Activated CD8-positive, alpha-beta memory T cell treated with anti-CD3 and anti-CD28 coated beads, Interleukin-2, amount 10 ng/mL, durations not matched to agents 7 days and 5 days (primary cell): ENCODE results near the gene HNRNPD. TPM values are rescaled to one million over a fixed set of nuclear protein-coding genes. Genes with fewer than 3 reads are reported as not detected.
"Not testable (repeated sequence)": the region's sequence is repeated elsewhere in the genome, so short reads cannot be mapped to it uniquely, and the experiment has no call there.

Experiments used
- ATAC-seq: fragments of 150-1000 bp; cut with Tn5 transposase; one replicate; pipeline ENCODE4 v1.10.0; 2021; ENCODE audit warnings: moderate library complexity
- CTCF ChIA-PET: fragments of 350-600 bp; sonication (Branson Sonifier 250); formaldehyde crosslinking; loops from one replicate; lab custom pipeline; 2021; ENCODE audit warnings: antibody characterized with exemption; lab: Charles Lee
- DNase-seq: peaks from one replicate; pipeline ENCODE4 v3.0.0-alpha.2; 2020
- H3K27ac Mint-ChIP-seq: one replicate; pipeline ENCODE4 v1.8.0; 2021; ENCODE audit warnings: mild to moderate bottlenecking, mixed read lengths
- H3K27me3 Mint-ChIP-seq: one replicate; pipeline ENCODE4 v1.8.0; 2021; ENCODE audit warnings: mixed read lengths
- H3K36me3 Mint-ChIP-seq: one replicate; pipeline ENCODE4 v1.8.0; 2021; ENCODE audit warnings: mild to moderate bottlenecking, mixed read lengths
- H3K4me1 Mint-ChIP-seq: one replicate; pipeline ENCODE4 v1.8.0; 2021; ENCODE audit warnings: mixed read lengths
- H3K4me3 Mint-ChIP-seq: one replicate; pipeline ENCODE4 v1.8.0; 2021; ENCODE audit warnings: mild to moderate bottlenecking, moderate library complexity, mixed read lengths
- H3K9me3 Mint-ChIP-seq: one replicate; pipeline ENCODE4 v1.8.0; 2022; ENCODE audit warnings: low read depth, mixed read lengths
- total RNA-seq, 2 experiments: library from RNA; stranded (reverse); gene quantifications; one replicate each; pipeline ENCODE4 v1.2.3, GENCODE V29; 2021

Gene HNRNPD
- total RNA-seq, 2 experiments from 2014 or later, result 385 to 421 TPM

- not testable (repeated sequence) for H3K27ac Mint-ChIP-seq, ATAC-seq, DNase-seq, H3K9me3 Mint-ChIP-seq, H3K4me3 Mint-ChIP-seq, H3K27me3 Mint-ChIP-seq
- CTCF ChIA-PET, result interaction anchor here (1.4 to 3.2 kb wide), 3 partner anchors 14 to 62 kb away, joined by 3 to 13 read pairs (median 3); no protein-coding TSS in a partner anchor
- Mint-ChIP-seq H3K36me3 (peaks cover 63% of the 10 kb centered on the region), H3K4me1 (peaks cover 86% of the 10 kb centered on the region)
Observed at GRCh38 chr4:82366431-82366830, 7.4 kb downstream of the HNRNPD start.

DNA sequence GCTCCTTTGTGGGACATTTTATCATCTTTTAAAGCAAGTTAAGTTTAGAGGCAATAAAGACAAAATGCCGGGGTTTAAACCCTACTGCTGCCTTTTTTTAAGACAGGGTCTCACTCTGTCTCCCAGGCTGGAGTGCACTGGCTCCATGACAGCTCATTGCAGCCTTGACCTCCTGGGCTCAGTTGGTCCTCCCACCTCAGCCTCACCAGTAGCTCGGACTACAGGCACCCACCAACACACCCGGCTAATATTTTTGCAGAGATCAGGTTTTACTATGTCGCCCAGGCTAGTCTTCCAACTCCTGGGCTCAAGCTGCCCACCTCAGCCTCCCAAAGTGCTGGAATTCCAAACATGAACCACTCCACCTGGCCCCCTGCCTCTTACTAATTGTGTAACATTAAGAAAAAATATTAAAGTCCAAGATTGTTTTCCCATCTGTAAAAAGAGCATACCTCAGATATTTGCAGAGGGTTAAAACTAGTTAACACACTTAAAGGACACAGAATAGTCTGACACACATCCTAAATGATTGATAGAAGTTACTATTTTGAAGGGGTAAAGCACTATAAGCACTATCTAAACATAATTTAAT lies 9.8 kb downstream of the HNRNPD start:
- peaks cover 54% of the 10 kb centered on the region for H3K36me3 Mint-ChIP-seq
- CTCF ChIA-PET, result interaction anchor here (0.9 to 1.5 kb wide), 2 partner anchors 8 to 9 kb away, joined by 3 read pairs; no protein-coding TSS in a partner anchor
- no peaks in the 10 kb centered on the region for H3K9me3 Mint-ChIP-seq
- ATAC-seq (no peak), DNase-seq (no peak)
- no peaks in the 10 kb centered on the region for H3K27me3 Mint-ChIP-seq
- no peak overlapping the region for H3K4me3 Mint-ChIP-seq
- H3K27ac Mint-ChIP-seq, result peak overlapping the region; percentile 28
- H3K4me1 Mint-ChIP-seq, result peaks cover 83% of the 10 kb centered on the region

- Mint-ChIP-seq H3K27ac (peak overlapping the region; percentile 14), H3K27me3 (no peaks in the 10 kb centered on the region), H3K9me3 (no peaks in the 10 kb centered on the region), H3K4me3 (no peak overlapping the region), H3K4me1 (peaks cover 82% of the 10 kb centered on the region), H3K36me3 (peaks cover 53% of the 10 kb centered on the region)
- CTCF ChIA-PET, result interaction anchor here (1.5 to 2.5 kb wide), 4 partner anchors 10 to 77 kb away, joined by 4 to 7 read pairs (median 5); no protein-coding TSS in a partner anchor
- ATAC-seq, result no peak
- no peak for DNase-seq
Observed at GRCh38 chr4:82362565-82362964, 11.2 kb downstream of the HNRNPD start.

- Mint-ChIP-seq H3K4me1 (peaks cover 84% of the 10 kb centered on the region), H3K4me3 (no peak overlapping the region), H3K9me3 (no peaks in the 10 kb centered on the region), H3K36me3 (peaks cover 58% of the 10 kb centered on the region), H3K27me3 (no peaks in the 10 kb centered on the region), H3K27ac (peak overlapping the region; percentile 68)
- ATAC-seq (peak; percentile 56), DNase-seq (no peak)
- CTCF ChIA-PET, result interaction anchor here (0.7 to 2.5 kb wide), 11 partner anchors 11 to 91 kb away, joined by 3 to 18 read pairs (median 4); no protein-coding TSS in a partner anchor
Observed at GRCh38 chr4:82360298-82361177, 13.3 kb downstream of the HNRNPD start.

DNA sequence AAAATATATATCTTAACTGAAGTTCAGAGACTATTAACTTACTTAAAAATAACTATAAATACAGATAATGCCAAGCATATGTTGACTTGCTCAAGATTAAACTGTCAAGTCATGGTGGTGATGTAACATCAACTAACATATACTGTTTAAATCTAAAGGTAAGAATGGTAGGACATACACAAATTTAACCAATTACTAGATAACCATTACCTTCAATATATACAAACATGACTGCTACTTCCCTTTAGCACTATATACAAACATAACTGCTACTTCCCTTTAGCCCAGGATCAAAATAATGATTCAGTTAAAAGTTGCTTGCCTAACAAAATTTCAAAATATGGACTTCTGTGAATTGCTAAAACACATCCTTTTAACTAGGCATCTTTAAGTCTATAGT lies 14.9 kb downstream of the HNRNPD start:
- no peak overlapping the region for H3K4me3 Mint-ChIP-seq
- H3K27me3 Mint-ChIP-seq, result no peaks in the 10 kb centered on the region
- H3K36me3 Mint-ChIP-seq, result peaks cover 58% of the 10 kb centered on the region
- DNase-seq (no peak), ATAC-seq (no peak)
- H3K9me3 Mint-ChIP-seq, result no peaks in the 10 kb centered on the region
- H3K4me1 Mint-ChIP-seq, result peaks cover 82% of the 10 kb centered on the region
- peak overlapping the region; percentile 46 for H3K27ac Mint-ChIP-seq
- CTCF ChIA-PET, result no interaction called here

DNA sequence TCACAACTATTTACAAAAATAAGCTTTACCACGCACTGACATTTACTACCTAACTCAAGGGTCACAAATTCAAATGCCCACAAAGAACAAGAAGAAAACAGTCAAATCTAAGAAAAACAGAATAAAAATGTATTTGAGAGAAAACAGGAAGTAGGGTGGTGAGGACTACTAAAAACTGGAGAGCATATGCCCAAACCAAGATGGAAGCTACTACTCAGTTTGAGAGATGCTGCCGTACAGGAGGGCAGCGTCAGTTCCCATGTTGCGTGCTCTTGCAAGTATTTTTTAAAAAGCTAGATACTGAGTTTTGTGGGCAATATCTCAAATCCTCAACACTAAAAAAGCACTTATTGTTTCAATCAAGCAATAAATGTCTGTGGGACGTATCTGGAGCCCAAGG lies 16.2 kb downstream of the HNRNPD start:
- Mint-ChIP-seq H3K36me3 (peaks cover 65% of the 10 kb centered on the region), H3K27ac (peak overlapping the region; percentile 81), H3K27me3 (no peaks in the 10 kb centered on the region), H3K4me3 (no peak overlapping the region), H3K4me1 (peaks cover 83% of the 10 kb centered on the region), H3K9me3 (no peaks in the 10 kb centered on the region)
- no peak for ATAC-seq
- CTCF ChIA-PET, result interaction anchor here (0.8 to 2.3 kb wide), 2 partner anchors 9 to 15 kb away, joined by 3 to 5 read pairs; no protein-coding TSS in a partner anchor
- DNase-seq, result no peak

DNA sequence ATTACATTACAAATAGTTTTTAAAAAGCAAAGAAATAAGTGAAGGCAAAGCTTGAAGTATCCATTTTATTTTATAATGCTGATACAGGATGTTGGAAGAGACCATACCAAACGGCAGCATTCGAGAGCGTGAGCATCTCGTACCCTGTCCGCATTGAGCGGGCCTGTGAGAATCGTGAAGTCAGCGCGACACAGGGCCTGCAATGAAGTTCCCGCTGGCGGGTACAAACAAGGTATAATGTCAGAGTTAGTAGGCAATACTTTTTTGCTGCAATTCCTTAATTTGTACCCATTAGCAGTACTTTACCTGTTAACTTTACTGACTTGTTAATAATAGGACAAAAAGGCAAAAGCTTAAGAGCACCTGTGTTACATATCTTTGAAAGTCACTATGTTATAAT lies 19.0 kb downstream of the HNRNPD start:
- H3K27ac Mint-ChIP-seq, result no peak overlapping the region
- peaks cover 68% of the 10 kb centered on the region for H3K4me1 Mint-ChIP-seq
- H3K36me3 Mint-ChIP-seq, result peaks cover 73% of the 10 kb centered on the region
- no peaks in the 10 kb centered on the region for H3K27me3 Mint-ChIP-seq
- H3K4me3 Mint-ChIP-seq, result no peak overlapping the region
- CTCF ChIA-PET, result interaction anchor here (1.1 to 1.7 kb wide), 5 partner anchors 9 to 74 kb away, joined by 3 to 7 read pairs (median 5); partner anchors contain the start of gene HNRNPDL
- ATAC-seq (no peak), DNase-seq (no peak)
- no peaks in the 10 kb centered on the region for H3K9me3 Mint-ChIP-seq

DNA sequence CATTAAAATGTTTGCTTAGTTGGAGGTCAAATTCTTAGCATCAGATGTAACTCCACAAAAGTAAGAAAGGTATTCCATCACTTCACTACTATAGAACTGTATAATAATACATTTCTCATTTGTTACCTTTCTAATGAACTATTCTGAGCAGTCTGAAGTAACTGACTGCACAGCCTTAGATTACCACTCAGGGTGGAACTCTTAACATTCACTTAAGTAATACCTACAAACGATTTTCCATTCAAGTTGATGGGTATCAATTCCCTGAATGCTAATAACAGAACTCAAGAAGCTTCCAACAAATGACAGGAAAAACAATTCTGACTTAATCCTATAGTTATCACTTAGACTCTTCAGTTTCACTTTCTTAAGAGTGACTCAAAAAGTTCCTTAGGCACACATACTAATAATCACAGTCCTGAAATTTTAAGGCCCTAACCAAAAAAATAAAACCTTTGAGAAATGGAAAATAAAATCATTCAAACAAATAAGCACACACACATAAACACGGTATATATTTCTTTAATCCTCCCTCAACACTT lies 20.9 kb downstream of the HNRNPD start:
- Mint-ChIP-seq H3K27ac (peak overlapping the region; percentile 78), H3K4me1 (peaks cover 55% of the 10 kb centered on the region), H3K36me3 (peaks cover 68% of the 10 kb centered on the region), H3K27me3 (no peaks in the 10 kb centered on the region), H3K9me3 (no peaks in the 10 kb centered on the region), H3K4me3 (no peak overlapping the region)
- DNase-seq (no peak), ATAC-seq (peak; percentile 71)
- CTCF ChIA-PET, result interaction anchor here (1.2 to 2.0 kb wide), 2 partner anchors 9 to 14 kb away, joined by 3 to 5 read pairs; no protein-coding TSS in a partner anchor

DNA sequence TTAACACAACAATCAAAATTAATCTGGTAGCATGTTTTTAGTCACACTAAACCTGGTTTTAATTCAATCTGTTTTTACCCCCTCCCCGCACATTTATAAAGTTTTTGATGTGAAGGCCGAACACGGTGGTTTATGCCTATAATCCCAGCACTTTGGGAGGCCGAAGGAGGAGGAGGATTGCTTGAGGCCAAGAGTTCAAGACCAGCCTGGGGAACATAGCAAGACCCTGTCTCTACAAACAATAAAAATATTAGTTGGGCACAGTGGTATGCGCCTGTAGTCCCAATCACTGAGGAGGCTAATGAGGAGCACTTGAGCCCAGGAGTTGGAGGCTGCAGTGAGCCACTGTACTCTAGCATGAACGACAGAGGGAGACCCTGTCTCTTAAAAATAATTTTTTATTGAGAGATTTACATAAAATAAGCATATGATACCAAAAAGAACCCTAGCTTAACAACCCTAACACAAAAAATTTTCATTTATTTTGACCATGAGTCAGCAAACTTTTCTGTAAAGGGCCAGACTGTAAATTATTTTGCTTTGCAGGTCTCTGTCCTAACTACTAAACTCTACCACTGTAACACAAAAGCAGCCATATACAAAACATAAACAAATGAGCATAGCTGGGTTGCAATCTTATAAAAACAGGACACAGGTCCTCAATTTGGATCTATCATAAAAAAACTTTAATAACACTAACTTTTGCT lies 21.5 kb downstream of the HNRNPD start:
- DNase-seq (no peak), ATAC-seq (no peak)
- Mint-ChIP-seq H3K27me3 (no peaks in the 10 kb centered on the region), H3K27ac (peak overlapping the region; percentile 78), H3K4me1 (peaks cover 48% of the 10 kb centered on the region), H3K36me3 (peaks cover 62% of the 10 kb centered on the region), H3K4me3 (no peak overlapping the region), H3K9me3 (no peaks in the 10 kb centered on the region)
- CTCF ChIA-PET, result interaction anchor here (1.2 to 2.0 kb wide), 2 partner anchors 9 to 15 kb away, joined by 3 to 5 read pairs; no protein-coding TSS in a partner anchor

GRCh38 chr4:82346126-82346525 lies 27.7 kb downstream of the HNRNPD start:
- Mint-ChIP-seq H3K4me3 (no peak overlapping the region), H3K4me1 (peaks cover 6% of the 10 kb centered on the region), H3K27me3 (no peaks in the 10 kb centered on the region), H3K27ac (no peak overlapping the region), H3K9me3 (no peaks in the 10 kb centered on the region), H3K36me3 (peaks cover 18% of the 10 kb centered on the region)
- CTCF ChIA-PET, result no interaction called here
- DNase-seq, result no peak
- no peak for ATAC-seq

DNA sequence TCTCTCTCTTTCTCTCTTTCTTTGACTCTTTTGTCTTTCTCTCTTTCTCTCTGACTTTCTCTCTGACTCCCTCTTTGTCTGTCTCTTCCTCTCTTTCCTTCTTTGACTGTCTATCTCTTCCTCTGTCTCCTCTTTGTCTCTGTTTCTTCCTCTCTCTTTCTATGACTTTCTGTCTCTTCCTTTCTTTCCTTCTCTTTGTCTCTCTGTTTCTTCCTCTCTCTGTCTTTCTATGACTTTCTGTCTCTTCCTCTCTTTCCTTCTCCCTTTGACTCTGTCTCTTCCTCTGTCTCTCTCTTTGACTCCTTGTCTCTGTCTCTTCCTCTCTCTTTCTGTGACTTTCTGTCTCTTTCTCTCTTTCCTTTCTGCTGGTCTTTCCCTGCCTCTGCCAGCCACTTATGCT lies 38.7 kb downstream of the HNRNPD start:
- no peak overlapping the region for H3K27ac Mint-ChIP-seq
- no peak for DNase-seq
- CTCF ChIA-PET, result no interaction called here

DNA sequence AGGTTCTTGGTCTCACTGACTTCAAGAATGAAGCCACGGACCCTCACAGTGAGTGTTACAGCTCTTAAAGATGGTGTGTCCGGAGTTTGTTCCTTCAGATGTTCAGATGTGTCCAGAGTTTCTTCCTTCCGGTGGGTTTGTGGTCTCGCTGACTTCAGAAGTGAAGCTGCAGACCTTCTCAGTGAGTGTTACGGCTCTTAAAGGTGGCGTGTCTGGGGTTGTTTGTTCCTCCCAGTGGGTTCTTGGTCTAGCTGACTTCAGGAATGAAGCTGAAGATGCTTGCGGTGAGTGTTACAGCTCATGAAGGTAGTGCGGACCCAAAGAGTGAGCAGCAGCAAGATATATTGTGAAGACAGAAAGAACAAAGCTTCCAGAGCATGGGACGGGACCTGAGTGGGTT lies 40.1 kb downstream of the HNRNPD start:
- H3K36me3 Mint-ChIP-seq, DNase-seq, ATAC-seq, H3K4me3 Mint-ChIP-seq, H3K4me1 Mint-ChIP-seq, H3K9me3 Mint-ChIP-seq, H3K27me3 Mint-ChIP-seq, CTCF ChIA-PET, H3K27ac Mint-ChIP-seq: not testable (repeated sequence)

More for the DNA sequence above, 38.7 kb downstream of the HNRNPD start:
- Mint-ChIP-seq H3K4me1 (no peaks in the 10 kb centered on the region), H3K27me3 (no peaks in the 10 kb centered on the region), H3K9me3 (peaks cover 4% of the 10 kb centered on the region), H3K36me3 (peaks cover 6% of the 10 kb centered on the region), H3K4me3 (no peak overlapping the region)
- no peak for ATAC-seq

DNA sequence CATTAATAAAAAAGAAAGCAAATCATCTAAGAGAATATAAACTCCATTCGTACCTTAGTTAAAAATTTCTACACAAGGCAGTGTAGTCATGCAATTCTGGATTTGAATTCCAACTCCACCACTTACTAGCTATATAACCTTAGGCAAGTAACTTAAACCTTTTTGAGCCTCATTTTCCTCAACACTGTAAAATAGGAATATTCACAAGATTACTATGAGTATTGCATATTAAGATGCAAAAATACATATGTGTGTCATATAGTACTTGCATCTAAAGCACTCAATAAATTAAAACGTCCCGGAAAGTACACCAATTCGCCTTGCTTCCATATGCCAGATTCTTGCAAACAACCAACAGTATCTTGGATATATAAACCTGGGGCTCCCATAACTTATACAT lies 42.0 kb downstream of the HNRNPD start:
- peaks cover 3% of the 10 kb centered on the region for H3K36me3 Mint-ChIP-seq
- DNase-seq (no peak), ATAC-seq (no peak)
- peaks cover 8% of the 10 kb centered on the region for H3K27me3 Mint-ChIP-seq
- no peak overlapping the region for H3K4me3 Mint-ChIP-seq
- H3K27ac Mint-ChIP-seq, result no peak overlapping the region
- peaks cover 4% of the 10 kb centered on the region for H3K4me1 Mint-ChIP-seq
- CTCF ChIA-PET, result no interaction called here
- H3K9me3 Mint-ChIP-seq, result peaks cover 4% of the 10 kb centered on the region
